ENCODE results near the gene DNAJB6. TPM values are rescaled to one million over a fixed set of nuclear protein-coding genes. Genes with fewer than 3 reads are reported as not detected.

Gene DNAJB6
- 112 and 115 TPM in 2 replicates for total RNA-seq

GRCh38 chr7:157336383-157337315 is at the start of gene DNAJB6:
DNAJB6 (plus strand) TSS chr7:157337004; CDS start chr7:157358573, 21,569 bp downstream.

Other genes starting within 250 kb of the DNAJB6 start
- gene UBE3C, start 198.1 kb upstream of the DNAJB6 start, total RNA-seq, result 72.5 and 76.3 TPM in 2 replicates

Measured in mammary microvascular endothelial cell (primary cell).